Urinary bladder (tissue), 4 donors: Measurements from ENCODE around the gene ZNF385D. TPM values are rescaled to one million over a fixed set of nuclear protein-coding genes. Genes with fewer than 3 reads are reported as not detected.

Experiments used
- DNase-seq: peaks from one replicate; pipeline ENCODE4 v3.0.0-alpha.2; 2015; ENCODE audit errors: extremely low spot score
- H3K27ac ChIP-seq: one replicate; pipeline ENCODE4 v1.5.1; 2013; ENCODE audit warnings: low read depth, mild to moderate bottlenecking, moderate library complexity
- H3K36me3 ChIP-seq: one replicate; pipeline ENCODE4 v1.6.1; 2013; ENCODE audit warnings: mild to moderate bottlenecking, moderate library complexity; ENCODE audit not compliant: insufficient read depth
- H3K4me1 ChIP-seq: one replicate; pipeline ENCODE4 v1.6.1; 2013; ENCODE audit warnings: mild to moderate bottlenecking, moderate library complexity; ENCODE audit not compliant: insufficient read depth
- H3K4me3 ChIP-seq: one replicate; pipeline ENCODE4 v1.5.1; 2013; ENCODE audit warnings: low read depth, low read length
- WGBS: extraction: QIAGEN DNeasy Blood & Tissue Kit; methylation state at CpG from one replicate; pipeline ENCODE4 v1.1.7; 2013; 5-methylcytosine and 5-hydroxymethylcytosine counted together
- polyA plus RNA-seq: library from polyadenylated mRNA; stranded (reverse); fragments of 200-250 nt; gene quantifications from one replicate; pipeline ENCODE4 v1.2.3, GENCODE V29; 2013
- total RNA-seq: library from RNA; depleted of rRNA; stranded (reverse); fragments of >200 nt; gene quantifications from one replicate; pipeline ENCODE4 v1.2.3, GENCODE V29; 2014
- donor health status: healthy with polysubstance abuse.
- donor health status: healthy.

ZNF385D gene
- total and polyA plus RNA-seq, 2 donors, result 2.4 to 46.2 TPM

- Histone ChIP-seq H3K4me1 (no peaks in the 10 kb centered on the region), H3K36me3 (no peaks in the 10 kb centered on the region), H3K4me3 (no peak overlapping the region), H3K27ac (no peak overlapping the region)
- no peak for DNase-seq
- 64% methylated on average over 1 of the region's 1 CpG for WGBS
Measured at GRCh38 chr3:21587894-21588293, 163.1 kb downstream of the ZNF385D start.

- no peak overlapping the region for H3K27ac ChIP-seq
- WGBS, result 84% methylated on average over 3 of the region's 3 CpGs
- no peaks in the 10 kb centered on the region for H3K36me3 ChIP-seq
- H3K4me1 ChIP-seq, result no peaks in the 10 kb centered on the region
- no peak overlapping the region for H3K4me3 ChIP-seq
- no peak for DNase-seq
Measured at GRCh38 chr3:21585216-21585740, 165.7 kb downstream of the ZNF385D start.

- no peak for DNase-seq
- H3K4me1 ChIP-seq, result no peaks in the 10 kb centered on the region
- WGBS, result 82% methylated on average over 2 of the region's 2 CpGs
- H3K4me3 ChIP-seq, result no peak overlapping the region
- no peak overlapping the region for H3K27ac ChIP-seq
- no peaks in the 10 kb centered on the region for H3K36me3 ChIP-seq
Measured at GRCh38 chr3:21573291-21573690, 177.7 kb downstream of the ZNF385D start.

- no peak for DNase-seq
- Histone ChIP-seq H3K36me3 (no peaks in the 10 kb centered on the region), H3K4me3 (no peak overlapping the region), H3K27ac (no peak overlapping the region), H3K4me1 (no peaks in the 10 kb centered on the region)
- WGBS, result 33% methylated on average over 3 of the region's 3 CpGs
Measured at GRCh38 chr3:21564531-21564930, 186.5 kb downstream of the ZNF385D start.

GRCh38 chr3:21562243-21562642 is 188.8 kb downstream of the ZNF385D start:
- no peak overlapping the region for H3K27ac ChIP-seq
- H3K4me3 ChIP-seq, result no peak overlapping the region
- DNase-seq, result no peak
- H3K36me3 ChIP-seq, result no peaks in the 10 kb centered on the region
- H3K4me1 ChIP-seq, result no peaks in the 10 kb centered on the region

- WGBS, result 90% methylated on average over 2 of the region's 2 CpGs
- H3K4me3 ChIP-seq, result no peak overlapping the region
- H3K4me1 ChIP-seq, result no peaks in the 10 kb centered on the region
- DNase-seq, result no peak
- H3K27ac ChIP-seq, result no peak overlapping the region
- no peaks in the 10 kb centered on the region for H3K36me3 ChIP-seq
Measured at GRCh38 chr3:21561472-21561871, 189.5 kb downstream of the ZNF385D start.

GRCh38 chr3:21551019-21551418 is 200.0 kb downstream of the ZNF385D start:
- no peaks in the 10 kb centered on the region for H3K36me3 ChIP-seq
- WGBS, result 87% methylated on average over 2 of the region's 2 CpGs

GRCh38 chr3:21544076-21544462 is 206.9 kb downstream of the ZNF385D start:
- Histone ChIP-seq H3K4me1 (no peaks in the 10 kb centered on the region), H3K4me3 (no peak overlapping the region), H3K27ac (no peak overlapping the region), H3K36me3 (no peaks in the 10 kb centered on the region)
- WGBS, result 81% methylated on average over 4 of the region's 4 CpGs
- DNase-seq, result no peak

More at GRCh38 chr3:21551019-21551418, 200.0 kb downstream of the ZNF385D start:
- H3K4me1 ChIP-seq, result no peaks in the 10 kb centered on the region
- no peak overlapping the region for H3K4me3 ChIP-seq
- DNase-seq, result no peak
- no peak overlapping the region for H3K27ac ChIP-seq

- no peaks in the 10 kb centered on the region for H3K4me1 ChIP-seq
- WGBS, result 88% methylated on average over 15 of the region's 15 CpGs
- no peak for DNase-seq
- no peaks in the 10 kb centered on the region for H3K36me3 ChIP-seq
- H3K27ac ChIP-seq, result no peak overlapping the region
- no peak overlapping the region for H3K4me3 ChIP-seq
Measured at GRCh38 chr3:21543380-21544075, 207.5 kb downstream of the ZNF385D start.

GRCh38 chr3:21542656-21543379 is 208.2 kb downstream of the ZNF385D start:
- WGBS, result 89% methylated on average over 29 of the region's 29 CpGs
- Histone ChIP-seq H3K36me3 (no peaks in the 10 kb centered on the region), H3K4me3 (no peak overlapping the region), H3K4me1 (no peaks in the 10 kb centered on the region), H3K27ac (no peak overlapping the region)
- no peak for DNase-seq

GRCh38 chr3:21540265-21540664 is 210.7 kb downstream of the ZNF385D start:
- no peaks in the 10 kb centered on the region for H3K4me1 ChIP-seq
- no peaks in the 10 kb centered on the region for H3K36me3 ChIP-seq
- no peak overlapping the region for H3K27ac ChIP-seq
- no peak overlapping the region for H3K4me3 ChIP-seq
- 92% methylated on average over 6 of the region's 6 CpGs for WGBS
- DNase-seq, result no peak

GRCh38 chr3:21534462-21534861 is 216.5 kb downstream of the ZNF385D start:
- Histone ChIP-seq H3K36me3 (no peaks in the 10 kb centered on the region), H3K4me3 (no peak overlapping the region), H3K4me1 (no peaks in the 10 kb centered on the region), H3K27ac (no peak overlapping the region)
- 39% methylated on average over 3 of the region's 3 CpGs for WGBS
- peak; percentile 41 for DNase-seq

- Histone ChIP-seq H3K27ac (no peak overlapping the region), H3K4me3 (no peak overlapping the region), H3K36me3 (no peaks in the 10 kb centered on the region), H3K4me1 (no peaks in the 10 kb centered on the region)
- no peak for DNase-seq
- 84% methylated on average over 5 of the region's 5 CpGs for WGBS
Measured at GRCh38 chr3:21533002-21533401, 218.0 kb downstream of the ZNF385D start.

GRCh38 chr3:21531909-21532308 is 219.1 kb downstream of the ZNF385D start:
- no peaks in the 10 kb centered on the region for H3K36me3 ChIP-seq
- H3K4me3 ChIP-seq, result no peak overlapping the region
- no peak overlapping the region for H3K27ac ChIP-seq
- DNase-seq, result no peak
- 81% methylated on average over 3 of the region's 3 CpGs for WGBS
- no peaks in the 10 kb centered on the region for H3K4me1 ChIP-seq
